ENCODE data around the gene CHST4. TPM values are rescaled to one million over a fixed set of nuclear protein-coding genes. Genes with fewer than 3 reads are reported as not detected.
"Not testable (repeated sequence)": the region's sequence is repeated elsewhere in the genome, so short reads cannot be mapped to it uniquely, and the experiment has no call there.

CHST4 gene
- total RNA-seq, 1 donor from 2014 or later: not detected

DNA sequence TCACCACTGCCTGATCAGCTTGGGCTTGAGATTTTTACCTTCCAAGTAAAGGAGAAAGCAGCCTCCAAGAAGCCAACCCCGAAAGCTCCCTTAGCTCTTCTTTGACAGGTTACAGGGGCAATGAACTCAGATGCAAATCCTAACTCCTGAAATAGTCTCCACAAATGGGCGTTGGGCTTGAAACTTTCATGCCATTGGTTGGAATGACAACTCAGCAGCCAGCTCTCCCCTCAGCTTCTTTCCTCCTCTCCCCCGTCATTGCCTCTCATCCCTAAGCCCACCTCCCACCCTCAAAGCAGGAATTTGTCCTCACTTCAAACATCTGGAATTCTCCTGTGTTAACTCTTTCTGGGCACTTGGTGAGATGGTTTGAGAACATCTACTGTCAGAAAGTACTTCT is 50.7 kb downstream of the CHST4 start, which contains the start of gene TAT:
TSS of gene TAT (minus strand) at position 122 of the 400 bp plus-strand sequence. CDS start 677 bp downstream, outside the sequence.
- no peaks in the 10 kb centered on the region for H3K4me1 Mint-ChIP-seq (ENCODE audit: low read depth)
- TF ChIP-seq, protein P1, sequence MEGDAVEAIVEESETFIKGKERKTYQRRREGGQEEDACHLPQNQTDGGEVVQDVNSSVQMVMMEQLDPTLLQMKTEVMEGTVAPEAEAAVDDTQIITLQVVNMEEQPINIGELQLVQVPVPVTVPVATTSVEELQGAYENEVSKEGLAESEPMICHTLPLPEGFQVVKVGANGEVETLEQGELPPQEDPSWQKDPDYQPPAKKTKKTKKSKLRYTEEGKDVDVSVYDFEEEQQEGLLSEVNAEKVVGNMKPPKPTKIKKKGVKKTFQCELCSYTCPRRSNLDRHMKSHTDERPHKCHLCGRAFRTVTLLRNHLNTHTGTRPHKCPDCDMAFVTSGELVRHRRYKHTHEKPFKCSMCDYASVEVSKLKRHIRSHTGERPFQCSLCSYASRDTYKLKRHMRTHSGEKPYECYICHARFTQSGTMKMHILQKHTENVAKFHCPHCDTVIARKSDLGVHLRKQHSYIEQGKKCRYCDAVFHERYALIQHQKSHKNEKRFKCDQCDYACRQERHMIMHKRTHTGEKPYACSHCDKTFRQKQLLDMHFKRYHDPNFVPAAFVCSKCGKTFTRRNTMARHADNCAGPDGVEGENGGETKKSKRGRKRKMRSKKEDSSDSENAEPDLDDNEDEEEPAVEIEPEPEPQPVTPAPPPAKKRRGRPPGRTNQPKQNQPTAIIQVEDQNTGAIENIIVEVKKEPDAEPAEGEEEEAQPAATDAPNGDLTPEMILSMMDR (IDR thresholded peaks at IDR 0.05): no peak
- no peaks in the 10 kb centered on the region for H3K9me3 Mint-ChIP-seq (ENCODE audit: low read depth)
- H3K36me3 Mint-ChIP-seq (ENCODE audit: low read depth): no peaks in the 10 kb centered on the region
- peaks cover 36% of the 10 kb centered on the region for H3K27me3 Mint-ChIP-seq (ENCODE audit: low read depth)
- H3K27ac Mint-ChIP-seq (ENCODE audit: unreplicated experiment): no peak within 1 kb of the TSS
- H3K4me3 Mint-ChIP-seq (ENCODE audit: unreplicated experiment): no peak within 1 kb of the TSS
- DNase-seq (ENCODE audit: low spot score): no peak

DNA sequence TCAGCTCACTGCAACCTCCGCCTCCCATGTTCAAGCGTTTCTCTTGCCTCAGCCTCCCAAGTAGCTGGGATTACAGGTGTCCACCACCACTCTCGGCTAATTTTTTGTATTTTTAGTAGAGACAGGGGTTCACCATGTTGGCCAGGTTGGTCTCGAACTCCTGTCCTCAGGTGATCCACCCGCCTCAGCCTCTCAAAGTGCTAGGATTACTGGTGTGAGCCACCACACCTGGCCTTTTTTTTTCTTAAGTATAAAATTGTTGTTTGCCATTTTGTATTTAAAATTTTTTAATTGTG is 56.3 kb downstream of the CHST4 start:
- not testable (repeated sequence) for H3K4me3 Mint-ChIP-seq (ENCODE audit: unreplicated experiment); H3K4me1 Mint-ChIP-seq (ENCODE audit: low read depth); H3K36me3 Mint-ChIP-seq (ENCODE audit: low read depth); H3K27ac Mint-ChIP-seq (ENCODE audit: unreplicated experiment); DNase-seq (ENCODE audit: low spot score); H3K9me3 Mint-ChIP-seq (ENCODE audit: low read depth)
- peaks cover 35% of the 10 kb centered on the region for H3K27me3 Mint-ChIP-seq (ENCODE audit: low read depth)

DNA sequence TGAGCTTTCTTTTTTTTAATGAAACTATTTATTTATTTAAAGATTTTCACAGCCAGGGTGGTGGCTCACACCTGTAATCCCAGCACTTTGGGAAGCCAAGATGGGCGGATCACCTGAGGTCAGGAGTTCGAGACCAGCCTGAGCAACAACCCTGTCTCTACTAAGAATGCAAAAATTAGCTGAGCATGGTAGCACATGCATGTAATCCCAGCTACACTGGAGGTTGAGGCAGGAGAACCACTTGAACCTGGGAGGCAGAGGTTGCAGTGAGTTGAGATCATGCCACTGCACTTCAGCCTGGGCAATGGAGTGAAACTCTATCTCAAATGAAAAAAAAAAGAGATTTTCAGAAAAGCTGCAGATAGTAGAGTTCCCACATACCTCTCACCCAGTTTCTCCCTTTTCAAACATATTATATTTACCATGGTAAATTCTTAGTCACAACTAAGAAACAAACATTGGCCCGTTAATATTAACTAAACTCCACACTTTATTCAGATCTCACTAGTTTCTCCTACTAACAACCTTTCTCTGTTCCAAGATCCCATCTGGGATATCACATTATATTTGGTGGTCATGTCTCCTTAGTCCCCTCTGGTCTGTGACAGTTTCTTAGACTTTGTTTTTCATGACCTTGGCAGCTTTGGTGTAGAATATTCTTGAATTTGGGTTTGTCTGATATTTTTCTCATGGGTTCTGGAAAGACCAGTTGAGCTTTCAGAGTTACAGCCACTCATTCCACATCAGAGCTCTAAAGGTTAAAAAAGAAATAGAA is 58.5 kb downstream of the CHST4 start:
- TF ChIP-seq, protein P1 (IDR thresholded peaks at IDR 0.05): no peak
- H3K27me3 Mint-ChIP-seq (ENCODE audit: low read depth): peaks cover 41% of the 10 kb centered on the region
- no peak for DNase-seq (ENCODE audit: low spot score)
- no peak overlapping the region for H3K27ac Mint-ChIP-seq (ENCODE audit: unreplicated experiment)
- no peaks in the 10 kb centered on the region for H3K9me3 Mint-ChIP-seq (ENCODE audit: low read depth)
- H3K4me3 Mint-ChIP-seq (ENCODE audit: unreplicated experiment): no peak overlapping the region
- H3K4me1 Mint-ChIP-seq (ENCODE audit: low read depth): no peaks in the 10 kb centered on the region
- H3K36me3 Mint-ChIP-seq (ENCODE audit: low read depth): no peaks in the 10 kb centered on the region

DNA sequence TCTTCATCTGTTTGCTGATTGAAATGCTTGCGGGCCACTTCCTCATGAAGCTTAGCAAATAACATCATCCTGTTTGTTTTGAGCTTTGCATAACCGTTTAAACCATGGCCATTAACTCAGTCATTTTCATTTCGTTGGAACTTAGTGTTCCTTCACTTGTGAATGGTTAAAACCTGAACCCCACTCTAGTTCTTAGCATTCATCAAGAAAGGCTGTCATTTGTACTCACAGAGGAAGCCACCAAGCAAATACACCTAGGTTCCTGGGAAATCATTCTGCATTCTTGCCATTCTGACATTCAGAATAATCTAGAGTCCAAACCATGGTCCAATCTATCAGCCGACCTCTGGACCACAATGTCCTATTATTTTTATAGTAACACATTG is 59.1 kb downstream of the CHST4 start:
- Mint-ChIP-seq H3K36me3 (ENCODE audit: low read depth) (no peaks in the 10 kb centered on the region), H3K4me3 (ENCODE audit: unreplicated experiment) (no peak overlapping the region), H3K4me1 (ENCODE audit: low read depth) (no peaks in the 10 kb centered on the region), H3K27ac (ENCODE audit: unreplicated experiment) (no peak overlapping the region), H3K27me3 (ENCODE audit: low read depth) (peaks cover 41% of the 10 kb centered on the region), H3K9me3 (ENCODE audit: low read depth) (no peaks in the 10 kb centered on the region)
- no peak for DNase-seq (ENCODE audit: low spot score)
- TF ChIP-seq, protein P1 (IDR thresholded peaks at IDR 0.05): no peak

Other genes with a start within 250 kb of the CHST4 start
- gene CMTR2, start 237.0 kb upstream of the CHST4 start, total RNA-seq: 15.4 to 17.6 TPM (median 17.2 TPM) in 3 replicates
- 0.39 to 0.85 TPM in 2 of 3 replicates, not detected in the other for gene CALB2, start 167.7 kb upstream of the CHST4 start, total RNA-seq
- not detected in 3 replicates for gene TLE7, start 84.4 kb upstream of the CHST4 start, total RNA-seq
- 8.6 to 10.4 TPM (median 8.8 TPM) in 3 replicates for gene ZNF23, start 64.2 kb upstream of the CHST4 start, total RNA-seq
- 1.7 to 3.9 TPM (median 2.1 TPM) in 3 replicates for gene ZNF19, start 37.1 kb upstream of the CHST4 start, total RNA-seq
- 0.26 to 0.35 TPM in 2 of 3 replicates, not detected in the other for gene TAT, start 50.7 kb downstream of the CHST4 start, total RNA-seq
- gene MARVELD3, start 99.8 kb downstream of the CHST4 start, total RNA-seq: 0.39 to 2.4 TPM (median 2.1 TPM) in 3 replicates
- 10.2 to 12.0 TPM (median 10.9 TPM) in 3 replicates for gene PHLPP2, start 198.3 kb downstream of the CHST4 start, total RNA-seq